ENCODE measurements around the gene PHKB. TPM values are rescaled to one million over a fixed set of nuclear protein-coding genes. Genes with fewer than 3 reads are reported as not detected.

Gene PHKB
- total RNA-seq, 1 donor from 2014 or later: 49.6 TPM

DNA sequence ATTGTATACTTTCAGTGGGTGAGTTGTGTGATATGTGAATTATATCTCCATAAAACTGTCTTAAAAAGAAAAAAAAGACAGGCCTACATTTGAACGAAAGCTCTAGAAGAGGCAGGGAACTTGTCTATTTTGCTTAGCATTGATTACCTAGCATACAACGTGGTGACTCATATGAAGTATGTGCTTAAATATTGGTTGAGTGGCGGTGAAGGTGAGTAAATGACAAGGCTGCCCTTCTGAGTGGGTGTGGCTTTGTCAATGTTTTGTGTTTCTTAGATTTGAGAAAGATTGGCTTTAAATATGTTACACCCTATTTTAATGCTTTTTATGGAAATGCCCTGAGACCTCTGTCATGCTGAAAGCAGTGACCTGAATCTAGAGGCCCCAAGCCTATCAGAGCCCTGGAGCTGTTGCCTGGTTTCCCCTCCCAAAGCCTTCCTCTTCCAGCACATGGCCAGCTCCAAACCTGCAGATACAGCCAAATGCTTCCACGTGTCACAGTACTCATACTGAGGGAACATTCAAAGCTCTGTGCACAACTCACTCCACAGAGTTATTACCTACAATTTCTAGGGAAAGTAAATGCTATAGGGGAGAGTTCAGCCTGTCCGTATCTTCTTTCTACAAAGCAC is 260.0 kb downstream of the PHKB start:
- DNase-seq (ENCODE audit: low read depth) (no peak), FAIRE-seq (no peak)
- TF ChIP-seq CTCF (IDR thresholded peaks at IDR 0.05; ENCODE audit: insufficient read depth, low read depth, low read length) (no peak), EZH2 (IDR thresholded peaks at IDR 0.05; ENCODE audit: insufficient read depth, low read length) (no peak)
- Histone ChIP-seq H3K79me2 (ENCODE audit: insufficient read depth, low read length) (no peaks in the 10 kb centered on the region), H4K20me1 (ENCODE audit: insufficient read depth, low read length) (no peaks in the 10 kb centered on the region), H3K4me2 (ENCODE audit: low read length) (no peak overlapping the region), H3K9ac (ENCODE audit: low read length) (no peak overlapping the region), H3K4me3 (ENCODE audit: insufficient read depth, low read depth, low read length) (no peak overlapping the region), H3K36me3 (ENCODE audit: insufficient read depth, low read length) (no peaks in the 10 kb centered on the region), H2AFZ (ENCODE audit: low read depth, low read length) (no peak overlapping the region), H3K9me3 (ENCODE audit: insufficient read depth, low read depth, low read length) (no peaks in the 10 kb centered on the region), H3K27me3 (ENCODE audit: insufficient read depth, low read length) (no peaks in the 10 kb centered on the region), H3K4me1 (ENCODE audit: insufficient read depth, low read length) (no peaks in the 10 kb centered on the region), H3K27ac (ENCODE audit: low read depth, low read length) (no peak overlapping the region)
- peaks cover 6% of the 10 kb centered on the region for H3K27me3 Mint-ChIP-seq (ENCODE audit: low read depth, unreplicated experiment)
- H3K27ac Mint-ChIP-seq (ENCODE audit: unreplicated experiment): no peak overlapping the region
- H3K36me3 Mint-ChIP-seq (ENCODE audit: low read depth, unreplicated experiment): no peaks in the 10 kb centered on the region
- no peaks in the 10 kb centered on the region for H3K9me3 Mint-ChIP-seq (ENCODE audit: unreplicated experiment)
- no peak overlapping the region for H3K4me3 Mint-ChIP-seq (ENCODE audit: unreplicated experiment)
- no peaks in the 10 kb centered on the region for H3K4me1 Mint-ChIP-seq (ENCODE audit: low read depth, unreplicated experiment)

DNA sequence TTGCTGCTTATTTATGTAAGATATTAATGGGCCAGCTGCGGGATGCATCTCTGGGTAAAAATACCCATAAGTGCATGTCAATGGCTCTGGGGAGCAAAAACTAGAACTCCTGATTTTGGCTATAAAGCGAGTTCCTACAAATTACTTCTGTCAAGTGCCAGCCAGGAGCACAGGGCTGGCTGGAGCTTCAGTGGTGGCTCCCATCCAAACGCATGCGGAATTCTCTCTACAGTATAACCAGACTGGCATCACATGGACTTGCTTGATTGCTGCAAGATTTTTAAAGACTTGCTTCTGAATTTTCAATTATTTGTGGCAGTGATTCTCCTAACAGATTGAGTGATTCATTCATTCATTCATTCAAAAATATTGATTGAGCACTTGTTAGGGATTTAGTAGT is 260.9 kb downstream of the PHKB start:
- Histone ChIP-seq H3K9ac (ENCODE audit: low read length) (no peak overlapping the region), H4K20me1 (ENCODE audit: insufficient read depth, low read length) (no peaks in the 10 kb centered on the region), H3K27me3 (ENCODE audit: insufficient read depth, low read length) (no peaks in the 10 kb centered on the region), H3K27ac (ENCODE audit: low read depth, low read length) (no peak overlapping the region), H3K4me1 (ENCODE audit: insufficient read depth, low read length) (no peaks in the 10 kb centered on the region), H3K4me2 (ENCODE audit: low read length) (no peak overlapping the region), H3K79me2 (ENCODE audit: insufficient read depth, low read length) (no peaks in the 10 kb centered on the region), H3K36me3 (ENCODE audit: insufficient read depth, low read length) (no peaks in the 10 kb centered on the region), H3K4me3 (ENCODE audit: insufficient read depth, low read depth, low read length) (no peak overlapping the region), H3K9me3 (ENCODE audit: insufficient read depth, low read depth, low read length) (no peaks in the 10 kb centered on the region), H2AFZ (ENCODE audit: low read depth, low read length) (no peak overlapping the region)
- H3K27ac Mint-ChIP-seq (ENCODE audit: unreplicated experiment): no peak overlapping the region
- H3K4me1 Mint-ChIP-seq (ENCODE audit: low read depth, unreplicated experiment): no peaks in the 10 kb centered on the region
- no peak overlapping the region for H3K4me3 Mint-ChIP-seq (ENCODE audit: unreplicated experiment)
- peaks cover 6% of the 10 kb centered on the region for H3K27me3 Mint-ChIP-seq (ENCODE audit: low read depth, unreplicated experiment)
- FAIRE-seq (no peak), DNase-seq (ENCODE audit: low read depth) (no peak)
- no peaks in the 10 kb centered on the region for H3K9me3 Mint-ChIP-seq (ENCODE audit: unreplicated experiment)
- no peaks in the 10 kb centered on the region for H3K36me3 Mint-ChIP-seq (ENCODE audit: low read depth, unreplicated experiment)
- TF ChIP-seq EZH2 (IDR thresholded peaks at IDR 0.05; ENCODE audit: insufficient read depth, low read length) (no peak), CTCF (IDR thresholded peaks at IDR 0.05; ENCODE audit: insufficient read depth, low read depth, low read length) (no peak)

DNA sequence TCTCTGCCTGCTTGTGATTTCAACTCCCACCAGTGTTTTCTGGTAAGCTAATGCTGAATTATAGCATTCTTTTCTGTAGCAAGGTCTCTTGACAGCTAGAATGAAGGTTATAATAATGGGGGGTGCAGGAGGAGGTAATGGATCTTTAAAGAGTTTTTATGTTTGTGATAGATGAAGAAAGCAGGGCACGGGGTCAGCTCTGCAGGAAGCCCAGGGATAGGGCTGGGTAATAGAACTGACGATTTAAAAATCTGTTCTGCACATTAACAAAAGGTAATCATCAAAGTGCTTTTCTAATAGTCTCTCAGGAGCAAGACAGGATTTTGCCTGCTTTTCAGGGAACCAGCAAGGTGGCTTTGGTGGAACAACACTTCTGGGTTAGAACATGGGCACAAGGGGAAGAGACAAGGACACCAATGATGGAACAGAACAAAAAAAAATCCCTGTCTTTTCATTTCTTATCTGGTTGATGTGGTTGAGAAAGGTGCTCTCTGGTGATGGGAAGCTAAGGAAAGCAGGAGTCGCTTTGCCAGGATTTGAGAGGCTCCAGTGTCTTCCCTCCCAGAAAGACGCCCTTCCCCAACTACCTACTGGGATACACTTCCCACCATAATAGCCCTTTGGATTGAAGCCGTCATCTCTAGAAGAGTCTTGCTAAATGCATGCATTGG is 263.1 kb downstream of the PHKB start:
- Histone ChIP-seq H3K4me3 (ENCODE audit: insufficient read depth, low read depth, low read length) (no peak overlapping the region), H3K27ac (ENCODE audit: low read depth, low read length) (no peak overlapping the region), H3K4me2 (ENCODE audit: low read length) (no peak overlapping the region), H3K27me3 (ENCODE audit: insufficient read depth, low read length) (no peaks in the 10 kb centered on the region), H4K20me1 (ENCODE audit: insufficient read depth, low read length) (no peaks in the 10 kb centered on the region), H2AFZ (ENCODE audit: low read depth, low read length) (no peak overlapping the region), H3K36me3 (ENCODE audit: insufficient read depth, low read length) (no peaks in the 10 kb centered on the region), H3K9ac (ENCODE audit: low read length) (no peak overlapping the region), H3K9me3 (ENCODE audit: insufficient read depth, low read depth, low read length) (no peaks in the 10 kb centered on the region), H3K4me1 (ENCODE audit: insufficient read depth, low read length) (no peaks in the 10 kb centered on the region), H3K79me2 (ENCODE audit: insufficient read depth, low read length) (no peaks in the 10 kb centered on the region)
- no peak for DNase-seq (ENCODE audit: low read depth)
- H3K4me1 Mint-ChIP-seq (ENCODE audit: low read depth, unreplicated experiment): no peaks in the 10 kb centered on the region
- FAIRE-seq: no peak
- H3K4me3 Mint-ChIP-seq (ENCODE audit: unreplicated experiment): no peak overlapping the region
- no peaks in the 10 kb centered on the region for H3K9me3 Mint-ChIP-seq (ENCODE audit: unreplicated experiment)
- H3K27me3 Mint-ChIP-seq (ENCODE audit: low read depth, unreplicated experiment): peaks cover 6% of the 10 kb centered on the region
- H3K36me3 Mint-ChIP-seq (ENCODE audit: low read depth, unreplicated experiment): no peaks in the 10 kb centered on the region
- no peak overlapping the region for H3K27ac Mint-ChIP-seq (ENCODE audit: unreplicated experiment)
- TF ChIP-seq CTCF (IDR thresholded peaks at IDR 0.05; ENCODE audit: insufficient read depth, low read depth, low read length) (no peak), EZH2 (IDR thresholded peaks at IDR 0.05; ENCODE audit: insufficient read depth, low read length) (no peak)
